K562 (cell line): ENCODE results near the gene KAT6B. TPM values are rescaled to one million over a fixed set of nuclear protein-coding genes. Genes with fewer than 3 reads are reported as not detected.

Source experiments
- CC2D1A ChIP-seq: fragments of 450-650 bp; IDR thresholded peaks from 2 replicates; pipeline ENCODE4 v1.6.1; 2017; ENCODE audit warnings: mild to moderate bottlenecking
- GATAD2B ChIP-seq: fragments of 450-650 bp; IDR thresholded peaks from 2 replicates; pipeline ENCODE4 v1.6.1; 2017; ENCODE audit warnings: mild to moderate bottlenecking, borderline replicate concordance
- JUND ChIP-seq, 2 experiments: IDR thresholded peaks; 2 replicates in 1 of 2; 3 replicates in 1 of 2; pipeline ENCODE4 v1.6.1; 2011; ENCODE audit warnings: borderline replicate concordance in 2 of 2, low read depth in 2 of 2, low read length in 2 of 2, improper control_type of control experiment in 1 of 2, missing biosample characterization in 1 of 2, missing genetic modification characterization in 1 of 2, missing genetic modification reagents in 1 of 2
- RAD21 ChIP-seq, 2 experiments: fragments of 250-450 bp in 1 of 2; fragments of 450-650 bp in 1 of 2; sonication (Bioruptor Pico) in 1 of 2; formaldehyde crosslinking in 1 of 2; IDR thresholded peaks in 1 of 2; conservative IDR thresholded peaks in 1 of 2; 2 replicates each; pipeline versions ENCODE4 v1.4.0 to v1.8.0; 2020 to 2022; ENCODE audit warnings: mild to moderate bottlenecking in 2 of 2, moderate library complexity in 1 of 2
- RBM34 ChIP-seq: fragments of 200-400 bp; formaldehyde crosslinking; IDR thresholded peaks from 2 replicates; pipeline ENCODE4 v1.6.1; 2018; ENCODE audit warnings: low read length, borderline replicate concordance; ENCODE audit not compliant: insufficient read depth
- YY1 ChIP-seq, 3 experiments: IDR thresholded peaks; 2 replicates each; pipeline ENCODE4 v1.6.1; 2011; ENCODE audit warnings: low read length in 2 of 3, mild to moderate bottlenecking in 2 of 3, moderate library complexity in 2 of 3, borderline replicate concordance in 1 of 3, control low read depth in 1 of 3, low read depth in 1 of 3; ENCODE audit not compliant: insufficient read depth in 3 of 3, insufficient replicate concordance in 2 of 3, control insufficient read depth in 1 of 3, insufficient read length in 1 of 3; ENCODE audit errors: extremely low read depth in 1 of 3
- ZFPM2 ChIP-seq: fragments of 250-450 bp; sonication (Bioruptor Pico); IDR thresholded peaks from 2 replicates; pipeline ENCODE4 v1.5.1; 2022; ENCODE audit warnings: mild to moderate bottlenecking
- ZNF77 ChIP-seq: fragments of 250-450 bp; sonication (Bioruptor Pico); IDR thresholded peaks from 2 replicates; pipeline ENCODE4 v1.5.0; 2020
- polyA plus RNA-seq, 8 experiments: library from polyadenylated mRNA; depleted of rRNA in 4 of 8; stranded (reverse) in 5 of 8; unstranded in 3 of 8; fragments of >200 nt; fragmentation: Nextera tagmentation in 2 of 8; fragmentation: Illumina TruSeq in 1 of 8; extraction: Ambion mirVana in 2 of 8; extraction: Trizol in 1 of 8; gene quantifications; 2 replicates each; pipeline versions ENCODE4 v1.2.1 to v1.2.3, GENCODE V29; 2011 to 2014; ENCODE audit warnings: inconsistent platforms in 1 of 8, missing spikeins in 1 of 8
- total RNA-seq, 7 experiments: library from RNA; depleted of rRNA in 6 of 7; stranded (reverse); fragments of >200 nt in 6 of 7; fragmentation: Illumina TruSeq in 2 of 7; extraction: Trizol in 2 of 7; gene quantifications; 2 replicates each; pipeline versions ENCODE4 v1.2.1 to v1.2.3, GENCODE V29; 2011 to 2021; ENCODE audit warnings: low replicate concordance in 1 of 7
- TF ChIP-seq, protein P1 (sequence below), 3 experiments: IDR thresholded peaks in 2 of 3; conservative IDR thresholded peaks in 1 of 3; 2 replicates each; pipeline ENCODE4 v1.5.1; 2011 to 2012; ENCODE audit warnings: low read length in 3 of 3, mild to moderate bottlenecking in 3 of 3, control low read depth in 2 of 3, improper control_type of control experiment in 1 of 3, inconsistent platforms in 1 of 3, low read depth in 1 of 3, mixed read lengths in 1 of 3, moderate library complexity in 1 of 3; ENCODE audit not compliant: insufficient read depth in 2 of 3
- TF ChIP-seq, protein P2 (sequence below): fragments of 250-450 bp; sonication (Bioruptor Pico); IDR thresholded peaks from 2 replicates; pipeline ENCODE4 v1.5.0; 2021; ENCODE audit warnings: mild to moderate bottlenecking, moderate library complexity
- TF ChIP-seq, protein P3 (sequence below): fragments of 450-650 bp; formaldehyde crosslinking; IDR thresholded peaks from 2 replicates; pipeline ENCODE4 v1.4.0; 2020; ENCODE audit warnings: mild to moderate bottlenecking, moderate library complexity

Gene KAT6B
- total and polyA plus RNA-seq, 9 of the 15 experiments (the other 6 are each of a cell fraction or from before 2014, with no cell fraction given), result 1.4 to 9.2 (median 6.8) TPM

DNA sequence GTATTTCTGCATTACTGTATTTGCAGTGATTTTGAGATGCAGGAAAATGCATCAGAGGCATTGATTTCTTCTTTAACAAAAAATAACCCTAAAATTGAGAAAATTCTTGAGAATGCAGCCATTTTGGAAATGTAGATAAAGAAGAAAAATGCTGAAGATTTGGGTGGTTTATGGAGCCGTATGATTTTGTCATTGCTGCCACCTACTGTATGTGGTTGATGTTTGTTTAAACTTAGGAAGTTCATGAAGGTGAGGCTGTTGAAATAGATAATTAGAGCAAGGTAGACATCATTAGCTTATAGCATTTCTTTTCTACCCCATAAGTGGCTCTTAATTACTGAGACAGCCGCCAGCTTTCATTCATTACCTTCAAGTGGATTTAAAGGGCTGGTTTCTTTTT is 193.0 kb downstream of the KAT6B start (continued):
- TF ChIP-seq CC2D1A, result 0 out of 2 replicates have a peak, but pooled peaks have one; percentile 33
- no peak for TF ChIP-seq ZNF77 (CRISPR knock-in tag)
- TF ChIP-seq RBM34, result no peak
- 0 out of 2 replicates have a peak, but pooled peaks have one; percentile 20 for TF ChIP-seq JUND (IDR thresholded peaks at IDR 0.05; ENCODE audit: borderline replicate concordance, low read depth, low read length)
- no peak for TF ChIP-seq JUND (tag; IDR thresholded peaks at IDR 0.05; ENCODE audit: borderline replicate concordance, low read depth, low read length)
- TF ChIP-seq, protein P1, sequence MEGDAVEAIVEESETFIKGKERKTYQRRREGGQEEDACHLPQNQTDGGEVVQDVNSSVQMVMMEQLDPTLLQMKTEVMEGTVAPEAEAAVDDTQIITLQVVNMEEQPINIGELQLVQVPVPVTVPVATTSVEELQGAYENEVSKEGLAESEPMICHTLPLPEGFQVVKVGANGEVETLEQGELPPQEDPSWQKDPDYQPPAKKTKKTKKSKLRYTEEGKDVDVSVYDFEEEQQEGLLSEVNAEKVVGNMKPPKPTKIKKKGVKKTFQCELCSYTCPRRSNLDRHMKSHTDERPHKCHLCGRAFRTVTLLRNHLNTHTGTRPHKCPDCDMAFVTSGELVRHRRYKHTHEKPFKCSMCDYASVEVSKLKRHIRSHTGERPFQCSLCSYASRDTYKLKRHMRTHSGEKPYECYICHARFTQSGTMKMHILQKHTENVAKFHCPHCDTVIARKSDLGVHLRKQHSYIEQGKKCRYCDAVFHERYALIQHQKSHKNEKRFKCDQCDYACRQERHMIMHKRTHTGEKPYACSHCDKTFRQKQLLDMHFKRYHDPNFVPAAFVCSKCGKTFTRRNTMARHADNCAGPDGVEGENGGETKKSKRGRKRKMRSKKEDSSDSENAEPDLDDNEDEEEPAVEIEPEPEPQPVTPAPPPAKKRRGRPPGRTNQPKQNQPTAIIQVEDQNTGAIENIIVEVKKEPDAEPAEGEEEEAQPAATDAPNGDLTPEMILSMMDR (IDR thresholded peaks at IDR 0.05 in 2 of 3, conservative IDR thresholded peaks at IDR 0.05 in 1 of 3; ENCODE audit: insufficient read depth in 2 of 3, low read depth in 1 of 3, low read length in 3 of 3), result peak; percentile 40 to 67 (median 42); a peak in 5 of 6 replicates
- TF ChIP-seq ZFPM2 (CRISPR knock-in tag), result no peak
- TF ChIP-seq, protein P2, sequence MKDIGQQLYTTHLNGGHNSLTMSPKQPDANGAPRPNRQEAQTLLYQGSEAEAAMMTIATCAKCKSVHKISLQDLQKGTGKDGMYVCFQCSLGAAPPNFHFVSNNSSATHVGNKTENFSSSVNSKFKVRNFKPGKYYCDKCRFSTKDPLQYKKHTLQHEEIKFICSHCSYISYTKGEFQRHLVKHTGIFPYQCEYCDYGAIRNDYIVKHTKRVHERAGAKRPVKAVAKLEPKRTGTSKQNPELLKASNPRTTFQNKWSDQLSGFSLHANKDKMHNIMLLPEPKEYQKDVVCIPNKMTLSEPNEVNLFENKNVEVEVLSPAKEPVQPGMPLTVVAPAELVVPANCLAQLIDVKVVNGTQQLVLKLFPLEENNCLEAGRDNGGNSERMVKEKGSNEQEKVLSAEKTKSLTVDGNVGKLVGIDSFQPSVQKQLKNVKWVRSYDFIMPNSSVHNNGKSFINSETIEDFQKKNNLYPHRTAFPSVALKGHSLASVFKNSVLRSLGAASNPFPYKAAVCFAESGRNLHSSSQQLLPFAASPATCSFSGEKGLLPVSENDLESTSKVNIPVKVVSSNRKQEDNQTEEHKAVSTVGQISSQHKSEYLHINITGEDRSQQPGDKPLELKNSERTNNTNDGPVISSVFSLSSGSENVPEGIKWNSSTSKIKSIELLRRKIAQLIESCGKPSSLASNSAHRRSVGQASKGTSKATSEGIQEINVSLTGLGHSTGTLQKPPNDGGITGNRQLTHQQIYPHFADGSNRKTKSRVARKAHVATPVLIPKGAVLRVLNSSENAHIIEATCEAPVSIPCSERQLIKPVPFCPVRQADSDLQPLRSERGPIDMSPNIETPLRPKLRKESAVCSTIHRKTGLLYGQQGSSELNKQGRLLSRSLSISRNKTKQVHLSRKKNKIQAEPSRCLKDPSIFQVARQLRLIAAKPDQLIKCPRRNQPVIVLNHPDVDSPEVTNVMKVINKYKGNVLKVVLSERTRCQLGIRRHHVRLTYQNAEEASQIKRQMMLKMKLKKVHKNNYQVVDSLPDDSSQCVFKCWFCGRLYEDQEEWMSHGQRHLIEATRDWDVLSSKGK (CRISPR knock-in tag), result no peak
- TF ChIP-seq, protein P3, sequence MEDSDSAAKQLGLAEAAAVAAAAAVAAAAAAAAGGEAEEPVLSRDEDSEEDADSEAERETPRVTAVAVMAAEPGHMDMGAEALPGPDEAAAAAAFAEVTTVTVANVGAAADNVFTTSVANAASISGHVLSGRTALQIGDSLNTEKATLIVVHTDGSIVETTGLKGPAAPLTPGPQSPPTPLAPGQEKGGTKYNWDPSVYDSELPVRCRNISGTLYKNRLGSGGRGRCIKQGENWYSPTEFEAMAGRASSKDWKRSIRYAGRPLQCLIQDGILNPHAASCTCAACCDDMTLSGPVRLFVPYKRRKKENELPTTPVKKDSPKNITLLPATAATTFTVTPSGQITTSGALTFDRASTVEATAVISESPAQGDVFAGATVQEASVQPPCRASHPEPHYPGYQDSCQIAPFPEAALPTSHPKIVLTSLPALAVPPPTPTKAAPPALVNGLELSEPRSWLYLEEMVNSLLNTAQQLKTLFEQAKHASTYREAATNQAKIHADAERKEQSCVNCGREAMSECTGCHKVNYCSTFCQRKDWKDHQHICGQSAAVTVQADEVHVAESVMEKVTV (CRISPR knock-in tag), result peak; percentile 66; the same call in 1 of the 2 replicates
- peak; percentile 83 to 85 for TF ChIP-seq RAD21 (CRISPR knock-in tag; conservative IDR thresholded peaks at IDR 0.05 in 1 of 2, IDR thresholded peaks at IDR 0.05 in 1 of 2)
- peak in 1 of 3 experiments; percentile 9 for TF ChIP-seq YY1 (IDR thresholded peaks at IDR 0.05; ENCODE audit: borderline replicate concordance in 1 of 3, control insufficient read depth in 1 of 3, extremely low read depth in 1 of 3, insufficient read depth in 3 of 3, insufficient read length in 1 of 3, insufficient replicate concordance in 2 of 3, low read depth in 1 of 3, low read length in 2 of 3)
- TF ChIP-seq GATAD2B, result 0 out of 2 replicates have a peak, but pooled peaks have one; percentile 38
- TF ChIP-seq, all 486 proteins: peak for 9
